Measurements from ENCODE around the gene E2F2. TPM values are rescaled to one million over a fixed set of nuclear protein-coding genes. Genes with fewer than 3 reads are reported as not detected.

The E2F2 gene
- total RNA-seq, 6 experiments from 2014 or later, result 0.83 to 2.1 (median 1.9) TPM

- Mint-ChIP-seq H3K27me3 (ENCODE audit: insufficient read depth) (no peaks in the 10 kb centered on the region), H3K9me3 (no peaks in the 10 kb centered on the region), H3K4me3 (no peak overlapping the region), H3K4me1 (ENCODE audit: low read depth) (peaks cover 16% of the 10 kb centered on the region), H3K27ac (no peak overlapping the region), H3K36me3 (ENCODE audit: low read depth) (no peaks in the 10 kb centered on the region)
- DNase-seq, result no peak
- TF ChIP-seq, protein P1, sequence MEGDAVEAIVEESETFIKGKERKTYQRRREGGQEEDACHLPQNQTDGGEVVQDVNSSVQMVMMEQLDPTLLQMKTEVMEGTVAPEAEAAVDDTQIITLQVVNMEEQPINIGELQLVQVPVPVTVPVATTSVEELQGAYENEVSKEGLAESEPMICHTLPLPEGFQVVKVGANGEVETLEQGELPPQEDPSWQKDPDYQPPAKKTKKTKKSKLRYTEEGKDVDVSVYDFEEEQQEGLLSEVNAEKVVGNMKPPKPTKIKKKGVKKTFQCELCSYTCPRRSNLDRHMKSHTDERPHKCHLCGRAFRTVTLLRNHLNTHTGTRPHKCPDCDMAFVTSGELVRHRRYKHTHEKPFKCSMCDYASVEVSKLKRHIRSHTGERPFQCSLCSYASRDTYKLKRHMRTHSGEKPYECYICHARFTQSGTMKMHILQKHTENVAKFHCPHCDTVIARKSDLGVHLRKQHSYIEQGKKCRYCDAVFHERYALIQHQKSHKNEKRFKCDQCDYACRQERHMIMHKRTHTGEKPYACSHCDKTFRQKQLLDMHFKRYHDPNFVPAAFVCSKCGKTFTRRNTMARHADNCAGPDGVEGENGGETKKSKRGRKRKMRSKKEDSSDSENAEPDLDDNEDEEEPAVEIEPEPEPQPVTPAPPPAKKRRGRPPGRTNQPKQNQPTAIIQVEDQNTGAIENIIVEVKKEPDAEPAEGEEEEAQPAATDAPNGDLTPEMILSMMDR (IDR thresholded peaks at IDR 0.05), result no peak
Observed at GRCh38 chr1:23462766-23463165, 68.3 kb downstream of the E2F2 start.

- no peaks in the 10 kb centered on the region for H3K9me3 Mint-ChIP-seq
- no peak overlapping the region for H3K4me3 Mint-ChIP-seq
- DNase-seq, result no peak
- no peaks in the 10 kb centered on the region for H3K36me3 Mint-ChIP-seq (ENCODE audit: low read depth)
- H3K27ac Mint-ChIP-seq, result no peak overlapping the region
- H3K27me3 Mint-ChIP-seq (ENCODE audit: insufficient read depth), result peaks cover 2% of the 10 kb centered on the region; the same call in 1 of the 2 replicates
- peaks cover 25% of the 10 kb centered on the region for H3K4me1 Mint-ChIP-seq (ENCODE audit: low read depth)
- TF ChIP-seq, protein P1 (IDR thresholded peaks at IDR 0.05), result no peak
Observed at GRCh38 chr1:23461050-23461449, 70.0 kb downstream of the E2F2 start.

DNA sequence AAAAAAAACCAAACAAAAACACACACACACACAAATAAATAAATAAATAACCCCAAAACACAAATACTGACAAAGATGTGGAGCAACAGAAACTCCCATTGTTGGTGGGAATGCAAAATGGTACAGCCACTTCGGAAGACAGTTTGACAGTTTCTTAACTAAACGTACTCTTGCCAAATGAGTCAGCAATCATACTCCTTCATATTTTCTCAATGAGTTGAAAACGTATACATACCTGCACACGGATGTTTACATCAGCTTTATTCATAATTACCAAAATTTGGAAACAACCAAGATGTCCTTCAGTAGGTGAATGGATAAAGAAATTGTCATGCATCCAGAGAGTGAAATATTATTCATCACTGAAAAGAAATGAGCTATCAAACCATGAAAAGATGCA, 70.5 kb downstream of the E2F2 start:
- peaks cover 2% of the 10 kb centered on the region; the same call in 1 of the 2 replicates for H3K27me3 Mint-ChIP-seq (ENCODE audit: insufficient read depth)
- no peaks in the 10 kb centered on the region for H3K36me3 Mint-ChIP-seq (ENCODE audit: low read depth)
- H3K4me3 Mint-ChIP-seq, result no peak overlapping the region
- no peaks in the 10 kb centered on the region for H3K9me3 Mint-ChIP-seq
- H3K4me1 Mint-ChIP-seq (ENCODE audit: low read depth), result peaks cover 30% of the 10 kb centered on the region
- TF ChIP-seq, protein P1 (IDR thresholded peaks at IDR 0.05), result no peak
- no peak overlapping the region for H3K27ac Mint-ChIP-seq
- DNase-seq, result no peak

- TF ChIP-seq, protein P1 (IDR thresholded peaks at IDR 0.05), result no peak
- Mint-ChIP-seq H3K27me3 (ENCODE audit: insufficient read depth) (peaks cover 4% of the 10 kb centered on the region; the same call in 1 of the 2 replicates), H3K4me3 (no peak overlapping the region), H3K9me3 (no peaks in the 10 kb centered on the region), H3K27ac (no peak overlapping the region), H3K4me1 (ENCODE audit: low read depth) (peaks cover 30% of the 10 kb centered on the region), H3K36me3 (ENCODE audit: low read depth) (no peaks in the 10 kb centered on the region)
- no peak for DNase-seq
Observed at GRCh38 chr1:23459338-23459757, 71.7 kb downstream of the E2F2 start.

Other genes starting within 250 kb of the E2F2 start
- 100 to 1,000 TPM; 115 to 147 (median 144) TPM for gene HNRNPR, start 186.9 kb downstream of the E2F2 start, total RNA-seq (2021; fragmentation: NEBNext Ultra II Directional; extraction: Animal tissue kit (Norgen Biotek cat#: 25700))
- 1 to 10 TPM; 7.3 to 9.9 (median 8.8) TPM for gene ZNF436, start 161.4 kb downstream of the E2F2 start, total RNA-seq (2021; fragmentation: NEBNext Ultra II Directional; extraction: Animal tissue kit (Norgen Biotek cat#: 25700))
- gene TCEA3, start 106.5 kb downstream of the E2F2 start, total RNA-seq (2021; fragmentation: NEBNext Ultra II Directional; extraction: Animal tissue kit (Norgen Biotek cat#: 25700)), result 1 to 10 TPM; 6.0 to 8.4 (median 7.1) TPM
- 10 to 100 TPM in 4 of 6 experiments, 1 to 10 TPM in 2; 5.9 to 14.5 (median 12.3) TPM for gene ASAP3, start 47.1 kb downstream of the E2F2 start, total RNA-seq (2021; fragmentation: NEBNext Ultra II Directional; extraction: Animal tissue kit (Norgen Biotek cat#: 25700))
- 100 to 1,000 TPM; 560 to 690 (median 604) TPM for gene ID3, start 28.3 kb upstream of the E2F2 start, total RNA-seq (2021; fragmentation: NEBNext Ultra II Directional; extraction: Animal tissue kit (Norgen Biotek cat#: 25700))
- 1,000 to 10,000 TPM in 3 of 6 experiments, 100 to 1,000 TPM in 3; 866 to 1,109 (median 1,001) TPM for gene RPL11, start 160.6 kb upstream of the E2F2 start, total RNA-seq (2021; fragmentation: NEBNext Ultra II Directional; extraction: Animal tissue kit (Norgen Biotek cat#: 25700))
- gene ELOA, start 212.2 kb upstream of the E2F2 start, total RNA-seq (2021; fragmentation: NEBNext Ultra II Directional; extraction: Animal tissue kit (Norgen Biotek cat#: 25700)), result 10 to 100 TPM; 55.5 to 72.6 (median 59.9) TPM
- gene PITHD1, start 247.2 kb upstream of the E2F2 start, total RNA-seq (2021; fragmentation: NEBNext Ultra II Directional; extraction: Animal tissue kit (Norgen Biotek cat#: 25700)), result 10 to 100 TPM; 41.8 to 45.7 (median 44.8) TPM

Measured in HFFc6 (cell line).